Smooth muscle cell (in vitro differentiated cells): ENCODE measurements around the gene MCM3AP. TPM values are rescaled to one million over a fixed set of nuclear protein-coding genes. Genes with fewer than 3 reads are reported as not detected.

Experiments used
- DNase-seq: peaks from one replicate; lab custom pipeline; 2025; ENCODE audit not compliant: unreplicated experiment; lab: John Stamatoyannopoulos, UW
- H2AFZ ChIP-seq: fragments of 200-600 bp; sonication (generic); 2 replicates; pipeline ENCODE4 v1.6.0; 2016; ENCODE audit warnings: antibody characterized with exemption, low read depth, mild to moderate bottlenecking
- H3F3A ChIP-seq: fragments of 200-600 bp; sonication (generic); 2 replicates; pipeline ENCODE4 v1.6.0; 2017; ENCODE audit warnings: antibody characterized with exemption, low read depth
- H3K27ac ChIP-seq: fragments of 200-600 bp; sonication (generic); 2 replicates; pipeline ENCODE4 v1.5.1; 2016; ENCODE audit warnings: low read depth, mild to moderate bottlenecking
- H3K27me3 ChIP-seq: fragments of 200-600 bp; sonication (generic); 2 replicates; pipeline ENCODE4 v1.6.1; 2016; ENCODE audit warnings: low read depth, mild to moderate bottlenecking
- H3K36me3 ChIP-seq: fragments of 200-600 bp; sonication (generic); 2 replicates; pipeline ENCODE4 v1.5.1; 2016; ENCODE audit warnings: low read depth
- H3K4me1 ChIP-seq: fragments of 200-600 bp; sonication (generic); 2 replicates; pipeline ENCODE4 v1.5.1; 2016; ENCODE audit warnings: low read depth
- H3K4me2 ChIP-seq: fragments of 200-600 bp; sonication (generic); 2 replicates; pipeline ENCODE4 v1.6.0; 2016; ENCODE audit warnings: mild to moderate bottlenecking
- H3K4me3 ChIP-seq: fragments of 200-600 bp; sonication (generic); 2 replicates; pipeline ENCODE4 v1.5.1; 2016; ENCODE audit warnings: mild to moderate bottlenecking
- H3K79me2 ChIP-seq: fragments of 200-600 bp; sonication (generic); 2 replicates; pipeline ENCODE4 v1.6.0; 2016; ENCODE audit warnings: low read depth, mild to moderate bottlenecking
- H3K9ac ChIP-seq: fragments of 200-600 bp; sonication (generic); 2 replicates; pipeline ENCODE4 v1.6.0; 2016; ENCODE audit warnings: low read depth
- H3K9me3 ChIP-seq: fragments of 200-600 bp; sonication (generic); replicated peaks from 2 replicates; pipeline ENCODE4 v1.5.1; 2016; ENCODE audit warnings: low read depth
- H4K20me1 ChIP-seq: fragments of 200-600 bp; sonication (generic); 2 replicates; pipeline ENCODE4 v1.6.0; 2016; ENCODE audit warnings: low read depth
- CTCF ChIP-seq: fragments of 200-600 bp; sonication (generic); IDR thresholded peaks from 2 replicates; pipeline ENCODE4 v1.5.1; 2017; ENCODE audit warnings: borderline replicate concordance, mild to moderate bottlenecking, antibody characterized with exemption; ENCODE audit not compliant: insufficient read depth, poor library complexity, severe bottlenecking
- WGBS: methylation state at CpG from one replicate; pipeline ENCODE4 v1.1.7; 2016; ENCODE audit warnings: low lambda C conversion rate; 5-methylcytosine and 5-hydroxymethylcytosine counted together
- polyA plus RNA-seq: library from polyadenylated mRNA; unstranded; fragments of >200 nt; fragmentation: Nextera tagmentation; extraction: Ambion mirVana; gene quantifications from 2 replicates; pipeline ENCODE4 v1.2.1, GENCODE V29; 2016
- total RNA-seq: library from RNA; depleted of rRNA; stranded (reverse); fragments of >200 nt; gene quantifications from 2 replicates; pipeline ENCODE4 v1.2.3, GENCODE V29; 2014

MCM3AP gene
- total and polyA plus RNA-seq, 2 experiments from 2014 or later, result 39.2 to 51.5 TPM

DNA sequence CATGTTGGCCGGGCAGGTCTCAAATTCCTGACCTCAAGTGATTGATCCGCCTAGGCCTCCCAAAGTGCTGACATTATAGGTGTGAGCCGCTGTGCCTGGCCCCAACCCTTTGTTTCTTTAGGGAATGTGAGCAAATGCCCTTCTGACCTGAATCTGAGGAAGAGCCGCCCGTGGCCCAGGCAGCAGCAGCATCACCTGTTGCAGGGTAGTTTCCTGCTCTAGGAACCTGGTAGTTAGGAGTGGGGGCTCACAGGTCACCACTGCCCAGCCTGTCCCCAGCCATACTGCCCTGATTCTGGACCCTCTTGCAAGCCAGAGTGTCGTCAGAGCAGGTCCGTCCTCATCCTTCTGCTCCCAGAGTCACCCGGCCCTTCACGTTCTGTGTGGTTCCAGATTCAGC, 13.8 kb upstream of the MCM3AP start:
- Histone ChIP-seq H3K27ac (no peak overlapping the region), H3K4me1 (peaks cover 10% of the 10 kb centered on the region), H3K27me3 (no peaks in the 10 kb centered on the region), H3K36me3 (no peaks in the 10 kb centered on the region), H3K9me3 (no peaks in the 10 kb centered on the region), H3F3A (no peaks in the 10 kb centered on the region), H2AFZ (no peak overlapping the region), H3K4me3 (no peak overlapping the region), H4K20me1 (no peaks in the 10 kb centered on the region), H3K79me2 (no peaks in the 10 kb centered on the region), H3K9ac (no peak overlapping the region), H3K4me2 (no peak overlapping the region)
- TF ChIP-seq CTCF, result no peak
- 87% methylated on average over 9 of the region's 9 CpGs for WGBS
- DNase-seq, result no peak

GRCh38 chr21:46297338-46298271, 12.2 kb upstream of the MCM3AP start:
- H4K20me1 ChIP-seq, result no peaks in the 10 kb centered on the region
- no peak overlapping the region for H3K27ac ChIP-seq
- H3K27me3 ChIP-seq, result no peaks in the 10 kb centered on the region
- WGBS, result 34% methylated on average over 82 of the region's 84 CpGs
- H3K36me3 ChIP-seq, result no peaks in the 10 kb centered on the region
- H3F3A ChIP-seq, result no peaks in the 10 kb centered on the region
- H2AFZ ChIP-seq, result no peak overlapping the region
- no peak for DNase-seq
- no peak for TF ChIP-seq CTCF
- H3K4me2 ChIP-seq, result peak overlapping the region; percentile 85
- H3K4me3 ChIP-seq, result peak overlapping the region; percentile 45
- H3K79me2 ChIP-seq, result no peaks in the 10 kb centered on the region
- no peaks in the 10 kb centered on the region for H3K9me3 ChIP-seq
- H3K9ac ChIP-seq, result no peak overlapping the region
- peaks cover 10% of the 10 kb centered on the region for H3K4me1 ChIP-seq

DNA sequence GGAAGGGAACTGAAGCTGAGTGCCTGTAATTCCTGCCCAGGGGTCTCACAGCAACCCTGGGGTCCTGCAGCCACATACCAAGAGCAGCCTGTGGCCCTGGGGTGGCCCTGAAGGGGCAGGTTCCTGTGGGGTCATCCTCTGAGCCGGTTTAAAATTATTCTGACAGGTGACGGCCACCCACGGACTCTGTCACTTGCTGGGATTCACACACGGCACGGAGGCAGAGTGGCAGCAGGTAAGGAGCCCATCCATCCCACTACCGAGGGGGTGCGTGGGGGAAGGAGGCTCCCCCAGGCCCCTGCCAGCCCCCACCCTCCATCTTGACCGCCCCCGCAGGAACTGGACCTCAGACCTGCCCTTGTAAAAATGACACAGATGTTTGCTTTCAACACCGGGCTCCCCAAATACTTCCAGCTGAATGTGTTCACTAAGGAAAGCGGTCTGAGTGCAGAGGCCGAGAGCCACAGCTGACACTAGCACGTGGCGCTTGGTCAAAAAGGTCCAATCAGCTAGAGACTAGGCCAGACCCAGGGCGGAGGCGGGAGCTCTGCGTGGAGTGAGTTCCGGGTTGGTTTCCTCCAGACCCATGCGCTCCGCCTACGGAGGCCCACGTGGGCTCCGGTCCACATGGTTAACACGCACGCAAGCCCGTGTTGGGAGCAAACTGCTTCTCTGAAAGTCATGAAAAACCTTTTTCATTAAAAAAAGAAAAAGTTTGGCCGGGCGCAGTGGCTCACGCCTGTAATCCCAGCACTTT, 10.8 kb upstream of the MCM3AP start:
- no peak for TF ChIP-seq CTCF
- WGBS, result 57% methylated on average over 27 of the region's 29 CpGs
- DNase-seq, result no peak

More for the DNA sequence above, 10.8 kb upstream of the MCM3AP start:
- no peaks in the 10 kb centered on the region for H3F3A ChIP-seq
- H3K36me3 ChIP-seq, result no peaks in the 10 kb centered on the region
- no peaks in the 10 kb centered on the region for H3K27me3 ChIP-seq
- no peaks in the 10 kb centered on the region for H3K79me2 ChIP-seq
- H3K27ac ChIP-seq, result peak overlapping the region; percentile 82
- peaks cover 10% of the 10 kb centered on the region for H3K4me1 ChIP-seq
- peak overlapping the region; percentile 29 for H3K4me2 ChIP-seq
- H2AFZ ChIP-seq, result no peak overlapping the region
- no peaks in the 10 kb centered on the region for H4K20me1 ChIP-seq
- no peaks in the 10 kb centered on the region for H3K9me3 ChIP-seq
- H3K9ac ChIP-seq, result no peak overlapping the region
- H3K4me3 ChIP-seq, result no peak overlapping the region
